MCF 10A (cell line): Measurements from ENCODE around the gene SHH. TPM values are rescaled to one million over a fixed set of nuclear protein-coding genes. Genes with fewer than 3 reads are reported as not detected.

ENCODE experiments used
- BruUV-seq: library from RNA; stranded (reverse); fragments of 400-500 nt; replicated peaks from 2 replicates; lab custom pipeline; 2021; lab: Mats Ljungman, UMichigan
- CTCF ChIA-PET: fragments of 300-600 bp; sonication (Branson Sonifier 250); formaldehyde crosslinking; extraction: SDS; loops from one replicate; lab custom pipeline; 2021; ENCODE audit warnings: antibody characterized with exemption, inconsistent platforms; lab: Yijun Ruan, JAX
- POLR2A ChIA-PET: fragments of 300-600, 350-650 bp; sonication (Branson Sonifier 250); formaldehyde crosslinking; extraction: SDS; loops from one replicate; lab custom pipeline; 2020; ENCODE audit warnings: antibody characterized with exemption, inconsistent platforms; lab: Yijun Ruan, JAX
- DNase-seq: peaks from one replicate; pipeline ENCODE4 v3.0.0-alpha.2; 2018; ENCODE audit not compliant: unreplicated experiment
- H3K27ac Mint-ChIP-seq: one replicate; pipeline ENCODE4 v1.8.0; 2022; ENCODE audit warnings: mild to moderate bottlenecking, low read depth, mixed read lengths; ENCODE audit not compliant: unreplicated experiment
- H3K27me3 Mint-ChIP-seq: one replicate; pipeline ENCODE4 v1.8.0; 2022; ENCODE audit warnings: mixed read lengths; ENCODE audit not compliant: insufficient read depth, unreplicated experiment
- H3K36me3 Mint-ChIP-seq: one replicate; pipeline ENCODE4 v1.8.0; 2022; ENCODE audit warnings: mild to moderate bottlenecking, moderate library complexity, mixed read lengths; ENCODE audit not compliant: insufficient read depth, unreplicated experiment
- H3K4me1 Mint-ChIP-seq: one replicate; pipeline ENCODE4 v1.8.0; 2022; ENCODE audit warnings: mixed read lengths; ENCODE audit not compliant: insufficient read depth, unreplicated experiment
- H3K4me3 Mint-ChIP-seq: one replicate; pipeline ENCODE4 v1.8.0; 2022; ENCODE audit warnings: mild to moderate bottlenecking, moderate library complexity, mixed read lengths; ENCODE audit not compliant: unreplicated experiment
- H3K9me3 Mint-ChIP-seq: one replicate; pipeline ENCODE4 v1.8.0; 2022; ENCODE audit warnings: mixed read lengths; ENCODE audit not compliant: unreplicated experiment
- intact Hi-C: fragments of 100-400 bp; cut with micrococcal nuclease; formaldehyde crosslinking; loops from 2 replicates; pipeline ENCODE4 v1.14.1; 2022
- total RNA-seq: library from RNA; stranded (reverse); gene quantifications from 2 replicates; pipeline ENCODE4 v1.2.3, GENCODE V29; 2022
- TF ChIP-seq, protein P1 (sequence below): fragments of 200-600 bp; IDR thresholded peaks from one replicate; pipeline ENCODE4 v1.8.0; 2022; ENCODE audit warnings: antibody characterized with exemption, mild to moderate bottlenecking; ENCODE audit not compliant: unreplicated experiment

Gene SHH
- total RNA-seq, 1 experiment from 2014 or later = not detected

DNA sequence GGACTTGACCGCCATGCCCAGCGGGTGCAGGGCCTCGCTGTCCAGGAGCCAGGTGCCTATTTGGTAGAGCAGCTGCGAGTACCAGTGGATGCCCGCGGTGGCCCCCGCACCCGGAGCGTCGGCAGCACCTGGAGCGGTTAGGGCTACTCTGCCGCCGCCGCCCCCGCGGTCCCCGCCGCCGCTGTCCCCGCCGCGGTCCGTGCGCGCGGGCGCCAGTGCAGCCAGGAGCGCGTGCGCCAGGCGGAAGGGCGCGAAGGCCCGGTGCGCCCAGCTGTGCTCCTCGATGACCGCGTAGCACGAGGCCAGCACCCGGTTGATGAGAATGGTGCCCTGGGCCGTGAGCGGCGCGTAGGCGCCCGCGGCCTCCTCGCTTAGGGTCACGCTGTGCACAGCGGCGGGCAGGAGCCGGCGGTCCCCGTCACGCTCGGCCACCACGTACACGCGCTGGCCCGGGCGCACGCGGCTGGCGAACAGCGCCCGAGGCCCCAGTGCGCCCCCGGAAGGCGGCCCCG, 9.3 kb downstream of the SHH start:
- Mint-ChIP-seq H3K9me3 (no peaks in the 10 kb centered on the region), H3K4me1 (peaks cover 5% of the 10 kb centered on the region), H3K36me3 (no peaks in the 10 kb centered on the region), H3K4me3 (no peak overlapping the region), H3K27me3 (no peaks in the 10 kb centered on the region), H3K27ac (no peak overlapping the region)
- DNase-seq = no peak
- no TSS peak for BruUV-seq
- POLR2A ChIA-PET = no interaction called here
- TF ChIP-seq, protein P1, sequence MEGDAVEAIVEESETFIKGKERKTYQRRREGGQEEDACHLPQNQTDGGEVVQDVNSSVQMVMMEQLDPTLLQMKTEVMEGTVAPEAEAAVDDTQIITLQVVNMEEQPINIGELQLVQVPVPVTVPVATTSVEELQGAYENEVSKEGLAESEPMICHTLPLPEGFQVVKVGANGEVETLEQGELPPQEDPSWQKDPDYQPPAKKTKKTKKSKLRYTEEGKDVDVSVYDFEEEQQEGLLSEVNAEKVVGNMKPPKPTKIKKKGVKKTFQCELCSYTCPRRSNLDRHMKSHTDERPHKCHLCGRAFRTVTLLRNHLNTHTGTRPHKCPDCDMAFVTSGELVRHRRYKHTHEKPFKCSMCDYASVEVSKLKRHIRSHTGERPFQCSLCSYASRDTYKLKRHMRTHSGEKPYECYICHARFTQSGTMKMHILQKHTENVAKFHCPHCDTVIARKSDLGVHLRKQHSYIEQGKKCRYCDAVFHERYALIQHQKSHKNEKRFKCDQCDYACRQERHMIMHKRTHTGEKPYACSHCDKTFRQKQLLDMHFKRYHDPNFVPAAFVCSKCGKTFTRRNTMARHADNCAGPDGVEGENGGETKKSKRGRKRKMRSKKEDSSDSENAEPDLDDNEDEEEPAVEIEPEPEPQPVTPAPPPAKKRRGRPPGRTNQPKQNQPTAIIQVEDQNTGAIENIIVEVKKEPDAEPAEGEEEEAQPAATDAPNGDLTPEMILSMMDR = no peak
- CTCF ChIA-PET = interaction anchor here (0.5 kb wide), 1 partner anchor 203 kb away, joined by 5 read pairs; no protein-coding TSS in a partner anchor
- intact Hi-C loops = no loop called here

DNA sequence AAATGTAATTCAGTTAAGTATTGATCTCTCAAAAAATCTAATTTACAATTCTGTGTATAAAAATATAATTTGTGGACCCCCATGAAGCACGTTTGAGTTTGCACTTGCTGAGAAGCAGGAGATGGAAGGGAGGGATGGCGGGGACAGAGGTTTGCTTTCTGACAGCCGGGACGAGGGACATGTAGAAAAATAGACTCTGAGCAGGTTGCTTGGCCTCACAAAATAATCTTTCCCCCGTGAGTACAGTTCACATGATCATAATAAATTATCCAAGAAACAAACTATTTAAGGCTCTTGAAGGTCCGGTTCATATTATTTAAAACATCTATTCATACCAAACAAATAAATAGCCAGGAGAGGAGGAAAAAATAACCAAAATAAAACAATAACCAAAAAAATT, 10.0 kb downstream of the SHH start:
- TF ChIP-seq, protein P1 = no peak
- peaks cover 5% of the 10 kb centered on the region for H3K4me1 Mint-ChIP-seq
- DNase-seq = no peak
- POLR2A ChIA-PET = no interaction called here
- no peaks in the 10 kb centered on the region for H3K36me3 Mint-ChIP-seq
- H3K4me3 Mint-ChIP-seq = no peak overlapping the region
- CTCF ChIA-PET = interaction anchor here (0.5 kb wide), 1 partner anchor 203 kb away, joined by 5 read pairs; no protein-coding TSS in a partner anchor
- H3K27me3 Mint-ChIP-seq = no peaks in the 10 kb centered on the region
- BruUV-seq = no TSS peak
- intact Hi-C loops = no loop called here
- no peaks in the 10 kb centered on the region for H3K9me3 Mint-ChIP-seq
- no peak overlapping the region for H3K27ac Mint-ChIP-seq

DNA sequence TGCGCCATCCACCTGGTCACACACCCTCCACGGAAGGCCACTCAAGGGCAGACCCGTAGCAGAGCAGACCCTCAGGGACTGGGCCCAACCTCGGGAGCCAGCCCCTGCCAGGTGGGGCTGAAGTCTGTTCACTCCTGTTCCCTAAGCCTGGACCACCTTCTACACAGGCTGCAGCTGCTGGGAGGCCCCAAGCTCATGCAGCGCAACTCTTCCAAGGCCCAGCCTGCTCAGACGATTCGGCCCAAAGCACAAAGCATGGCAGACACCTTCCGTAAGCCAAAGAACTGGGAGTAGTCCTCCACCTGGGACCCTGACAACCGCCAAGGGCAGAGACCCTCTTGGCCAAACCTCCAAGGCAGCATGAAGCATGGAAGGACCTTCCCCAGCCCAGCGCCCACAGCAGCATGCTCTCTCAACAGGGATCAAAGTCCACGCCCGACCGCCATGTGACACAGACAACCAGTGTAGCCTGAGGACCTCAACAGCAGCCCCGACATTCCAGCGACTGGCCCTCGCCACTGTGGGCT, 11.5 kb downstream of the SHH start:
- H3K4me3 Mint-ChIP-seq = no peak overlapping the region
- intact Hi-C loops = no loop called here
- no peaks in the 10 kb centered on the region for H3K27me3 Mint-ChIP-seq
- no peak overlapping the region for H3K27ac Mint-ChIP-seq
- ChIA-PET CTCF (interaction anchor here (0.6 to 0.9 kb wide), 4 partner anchors 425 to 1018 kb away, joined by 3 to 4 read pairs (median 3); no protein-coding TSS in a partner anchor), POLR2A (no interaction called here)
- no peaks in the 10 kb centered on the region for H3K36me3 Mint-ChIP-seq
- TF ChIP-seq, protein P1 = no peak
- no peaks in the 10 kb centered on the region for H3K9me3 Mint-ChIP-seq
- peaks cover 5% of the 10 kb centered on the region for H3K4me1 Mint-ChIP-seq
- DNase-seq = no peak
- BruUV-seq = no TSS peak

DNA sequence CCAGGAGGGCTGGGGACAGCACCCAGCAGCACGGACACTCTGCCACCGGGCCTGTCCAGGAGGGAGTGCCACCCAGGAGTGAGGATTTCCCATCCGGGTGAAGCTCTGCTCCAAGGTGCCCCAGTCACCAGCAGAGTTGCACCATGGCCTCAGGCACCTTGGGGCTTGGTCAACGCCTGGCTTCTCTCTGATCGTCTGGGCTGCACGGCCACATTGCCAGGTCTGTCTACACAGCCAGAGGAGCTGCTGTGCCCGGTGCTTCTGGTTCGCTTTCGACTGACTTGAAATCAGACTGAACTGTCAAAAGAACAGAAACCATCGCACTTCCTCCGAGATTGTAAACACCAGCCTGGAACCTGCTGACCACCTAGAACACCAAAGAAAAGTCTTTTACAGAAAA, 12.0 kb downstream of the SHH start:
- TF ChIP-seq, protein P1 = no peak
- H3K4me1 Mint-ChIP-seq = peaks cover 3% of the 10 kb centered on the region

More for the DNA sequence above, 12.0 kb downstream of the SHH start:
- H3K36me3 Mint-ChIP-seq = no peaks in the 10 kb centered on the region
- CTCF ChIA-PET = interaction anchor here (0.6 to 0.9 kb wide), 3 partner anchors 64 to 1018 kb away, joined by 3 read pairs; no protein-coding TSS in a partner anchor
- BruUV-seq = no TSS peak
- POLR2A ChIA-PET = no interaction called here
- H3K9me3 Mint-ChIP-seq = no peaks in the 10 kb centered on the region
- no peak overlapping the region for H3K4me3 Mint-ChIP-seq
- no peak for DNase-seq
- no peak overlapping the region for H3K27ac Mint-ChIP-seq
- intact Hi-C loops = no loop called here
- H3K27me3 Mint-ChIP-seq = no peaks in the 10 kb centered on the region
